H9 (cell line): ENCODE measurements around the gene SLC9A7. TPM values are rescaled to one million over a fixed set of nuclear protein-coding genes. Genes with fewer than 3 reads are reported as not detected.

ENCODE experiments used
- DNase-seq: peaks from one replicate; pipeline ENCODE4 v3.0.0-alpha.2; 2017
- H2AFZ ChIP-seq: one replicate; pipeline ENCODE4 v1.6.1; 2013; ENCODE audit warnings: mild to moderate bottlenecking, low read length, control low read depth, moderate library complexity
- H2AK5ac ChIP-seq: 2 replicates; pipeline ENCODE4 v1.6.1; 2013; ENCODE audit warnings: low read length, control low read depth, mixed read lengths; ENCODE audit not compliant: insufficient read length
- H2BK120ac ChIP-seq: one replicate; pipeline ENCODE4 v1.6.1; 2013; ENCODE audit warnings: low read depth, mild to moderate bottlenecking, low read length, control low read depth, inconsistent platforms; ENCODE audit not compliant: poor library complexity, severe bottlenecking
- H2BK12ac ChIP-seq: 2 replicates; pipeline ENCODE4 v1.6.1; 2013; ENCODE audit warnings: low read length, control low read depth, mixed read lengths, low read depth; ENCODE audit not compliant: insufficient read length
- H2BK15ac ChIP-seq: 2 replicates; pipeline ENCODE4 v1.6.1; 2013; ENCODE audit warnings: low read depth, low read length, control low read depth
- H2BK20ac ChIP-seq: one replicate; pipeline ENCODE4 v1.6.1; 2013; ENCODE audit warnings: low read depth, mild to moderate bottlenecking, low read length, control low read depth, inconsistent platforms; ENCODE audit not compliant: poor library complexity, severe bottlenecking
- H2BK5ac ChIP-seq: 2 replicates; pipeline ENCODE4 v1.6.1; 2013; ENCODE audit warnings: low read length, control low read depth, mixed read lengths; ENCODE audit not compliant: insufficient read length
- H3K14ac ChIP-seq: 2 replicates; pipeline ENCODE4 v1.6.1; 2013; ENCODE audit warnings: low read length, control low read depth; ENCODE audit not compliant: insufficient read depth
- H3K18ac ChIP-seq: 2 replicates; pipeline ENCODE4 v1.6.1; 2013; ENCODE audit warnings: low read depth, mild to moderate bottlenecking, mixed read lengths, low read length, control low read depth; ENCODE audit not compliant: insufficient read length
- H3K23ac ChIP-seq: 2 replicates; pipeline ENCODE4 v1.6.1; 2013; ENCODE audit warnings: low read length, control low read depth, mixed read lengths, low read depth; ENCODE audit not compliant: insufficient read length
- H3K23me2 ChIP-seq: 2 replicates; pipeline ENCODE4 v1.6.1; 2013; ENCODE audit warnings: low read depth, mild to moderate bottlenecking, mixed read lengths, low read length, control low read depth; ENCODE audit not compliant: insufficient read length, poor library complexity, severe bottlenecking
- H3K27ac ChIP-seq: 2 replicates; pipeline ENCODE4 v1.5.1; 2013; ENCODE audit warnings: low read length, control low read depth, mixed read lengths, low read depth; ENCODE audit not compliant: insufficient read length
- H3K27me3 ChIP-seq: 2 replicates; pipeline ENCODE4 v1.6.1; 2013; ENCODE audit warnings: low read length, control low read depth, inconsistent platforms; ENCODE audit not compliant: insufficient read depth
- H3K4ac ChIP-seq: 2 replicates; pipeline ENCODE4 v1.6.1; 2013; ENCODE audit warnings: low read depth, mild to moderate bottlenecking, control low read depth, inconsistent platforms, low read length, moderate library complexity
- H3K4me1 ChIP-seq: 2 replicates; pipeline ENCODE4 v1.6.1; 2013; ENCODE audit warnings: low read length, control low read depth, inconsistent platforms; ENCODE audit not compliant: insufficient read depth
- H3K4me2 ChIP-seq: 2 replicates; pipeline ENCODE4 v1.6.1; 2013; ENCODE audit warnings: low read length, control low read depth, mixed read lengths; ENCODE audit not compliant: insufficient read length, insufficient read depth
- H3K56ac ChIP-seq: 2 replicates; pipeline ENCODE4 v1.6.1; 2013; ENCODE audit warnings: low read depth, mild to moderate bottlenecking, mixed read lengths, low read length, control low read depth; ENCODE audit not compliant: insufficient read length
- H3K79me1 ChIP-seq: 2 replicates; pipeline ENCODE4 v1.6.1; 2013; ENCODE audit warnings: low read depth, mild to moderate bottlenecking, moderate library complexity, low read length, control low read depth, inconsistent platforms; ENCODE audit not compliant: insufficient read depth, poor library complexity, severe bottlenecking
- H3K79me2 ChIP-seq: 2 replicates; pipeline ENCODE4 v1.6.1; 2013; ENCODE audit warnings: low read length, control low read depth, inconsistent platforms; ENCODE audit not compliant: insufficient read depth
- H3K9ac ChIP-seq: 2 replicates; pipeline ENCODE4 v1.6.1; 2013; ENCODE audit warnings: low read length, control low read depth, mixed read lengths; ENCODE audit not compliant: insufficient read length; ENCODE audit errors: extremely low read depth
- H3K9me3 ChIP-seq: one replicate; pipeline ENCODE4 v1.6.1; 2013; ENCODE audit warnings: low read depth, low read length, inconsistent platforms; ENCODE audit not compliant: control insufficient read depth
- H3T11ph ChIP-seq: one replicate; pipeline ENCODE4 v1.6.1; 2013; ENCODE audit warnings: mild to moderate bottlenecking, low read length, control low read depth, inconsistent platforms
- H4K20me1 ChIP-seq: one replicate; pipeline ENCODE4 v1.6.1; 2013; ENCODE audit not compliant: control insufficient read depth, insufficient read length, insufficient read depth
- H4K5ac ChIP-seq: 2 replicates; pipeline ENCODE4 v1.6.1; 2013; ENCODE audit warnings: low read depth, mild to moderate bottlenecking, mixed read lengths, low read length, control low read depth; ENCODE audit not compliant: insufficient read length
- H4K8ac ChIP-seq: replicated peaks from 2 replicates; pipeline ENCODE4 v1.6.1; 2013; ENCODE audit warnings: low read length, control low read depth, mixed read lengths, low read depth; ENCODE audit not compliant: insufficient read length
- H4K91ac ChIP-seq: 2 replicates; pipeline ENCODE4 v1.6.1; 2013; ENCODE audit warnings: low read depth, mild to moderate bottlenecking, moderate library complexity, mixed read lengths, low read length, control low read depth; ENCODE audit not compliant: insufficient read length
- H3K27ac Mint-ChIP-seq, 3 experiments: 2 replicates in 2 of 3; 3 replicates in 1 of 3; pipeline ENCODE4 v1.8.0; 2020 to 2021; ENCODE audit warnings: mixed read lengths in 3 of 3, mild to moderate bottlenecking in 1 of 3, moderate library complexity in 1 of 3
- H3K27me3 Mint-ChIP-seq: 2 replicates; pipeline ENCODE4 v1.8.0; 2021; ENCODE audit warnings: low read depth, mild to moderate bottlenecking, moderate library complexity, mixed read lengths
- H3K36me3 Mint-ChIP-seq, 3 experiments: 2 replicates in 2 of 3; 3 replicates in 1 of 3; pipeline ENCODE4 v1.8.0; 2020 to 2021; ENCODE audit warnings: low read depth in 3 of 3, mixed read lengths in 3 of 3; ENCODE audit not compliant: insufficient read depth in 1 of 3
- H3K4me1 Mint-ChIP-seq, 2 experiments: 2 replicates each; pipeline ENCODE4 v1.8.0; 2020; ENCODE audit warnings: mixed read lengths in 2 of 2
- H3K4me3 Mint-ChIP-seq, 2 experiments: 2 replicates in 1 of 2; 3 replicates in 1 of 2; pipeline ENCODE4 v1.8.0; 2020 to 2021; ENCODE audit warnings: mild to moderate bottlenecking in 2 of 2, mixed read lengths in 2 of 2, moderate library complexity in 1 of 2
- H3K9me3 Mint-ChIP-seq, 2 experiments: 2 replicates in 1 of 2; 3 replicates in 1 of 2; pipeline ENCODE4 v1.8.0; 2020; ENCODE audit warnings: mild to moderate bottlenecking in 2 of 2, mixed read lengths in 2 of 2, moderate library complexity in 1 of 2
- CTCF ChIP-seq: fragments of 200-600 bp; sonication (generic); conservative IDR thresholded peaks from 3 replicates; pipeline ENCODE4 v1.8.0; 2021; ENCODE audit warnings: antibody characterized with exemption, mild to moderate bottlenecking
- WGBS: extraction: QIAGEN DNeasy Blood & Tissue Kit; methylation state at CpG from one replicate; pipeline ENCODE4 v1.1.7; 2013; ENCODE audit warnings: missing lambda C conversion rate, low lambda C conversion rate, mixed read lengths; ENCODE audit not compliant: insufficient read length; ENCODE audit errors: extremely low coverage; 5-methylcytosine and 5-hydroxymethylcytosine counted together
- total RNA-seq: library from RNA; stranded (reverse); gene quantifications from 2 replicates; pipeline ENCODE4 v1.2.1, GENCODE V29; 2021

SLC9A7 gene
- total RNA-seq, 1 experiment from 2014 or later: 5.9 TPM

GRCh38 chrX:46587158-46587557, 171.8 kb downstream of the SLC9A7 start:
- TF ChIP-seq CTCF: no peak
- Mint-ChIP-seq H3K27me3 (no peaks in the 10 kb centered on the region; the same call in 1 of the 2 replicates), H3K4me1 (peaks cover 42 to 44% of the 10 kb centered on the region in 2 experiments), H3K27ac (no peak overlapping the region), H3K36me3 (peaks cover 3 to 13% (median 11%) of the 10 kb centered on the region in 3 experiments; a peak in 6 of 7 replicates), H3K4me3 (peak overlapping the region in 1 of 2 experiments; percentile 58; a peak in 4 of 5 replicates), H3K9me3 (peaks cover 58 to 62% of the 10 kb centered on the region in 2 experiments)
- H3K4ac ChIP-seq: no peak overlapping the region
- H3K27ac ChIP-seq: no peak overlapping the region
- H3K4me2 ChIP-seq: no peak overlapping the region
- no peak overlapping the region for H2BK12ac ChIP-seq
- H3K23me2 ChIP-seq: no peaks in the 10 kb centered on the region
- no peak overlapping the region for H2BK5ac ChIP-seq
- no peak overlapping the region for H2AFZ ChIP-seq
- no CpG with 5 or more reads among the region's 5 CpGs for WGBS
- no peak overlapping the region for H3K23ac ChIP-seq
- H3K9me3 ChIP-seq: peaks cover 13% of the 10 kb centered on the region
- H3K4me1 ChIP-seq: no peaks in the 10 kb centered on the region; the same call in 1 of the 2 replicates
- no peak overlapping the region for H3K14ac ChIP-seq
- H4K91ac ChIP-seq: no peak overlapping the region
- H3K18ac ChIP-seq: no peak overlapping the region
- H4K5ac ChIP-seq: no peak overlapping the region
- no peak overlapping the region for H3K9ac ChIP-seq
- peaks cover 2% of the 10 kb centered on the region for H3K79me1 ChIP-seq
- H3K27me3 ChIP-seq: no peaks in the 10 kb centered on the region; the same call in 1 of the 2 replicates
- no peak overlapping the region for H2BK15ac ChIP-seq
- no peak overlapping the region for H4K8ac ChIP-seq
- H2BK120ac ChIP-seq: no peak overlapping the region
- H3T11ph ChIP-seq: no peak overlapping the region
- H2BK20ac ChIP-seq: no peak overlapping the region
- no peak overlapping the region for H3K56ac ChIP-seq
- no peak overlapping the region for H2AK5ac ChIP-seq
- no peak for DNase-seq
- H3K79me2 ChIP-seq: peaks cover 6% of the 10 kb centered on the region; the same call in 1 of the 2 replicates
- H4K20me1 ChIP-seq: no peaks in the 10 kb centered on the region
